Panc1 (cell line): ENCODE measurements around the gene ACTRT2. TPM values are rescaled to one million over a fixed set of nuclear protein-coding genes. Genes with fewer than 3 reads are reported as not detected.

ENCODE experiments used
- ATAC-seq: fragments of 200-7000 bp; cut with Tn5 transposase; 2 replicates; pipeline ENCODE4 v1.9.1; 2020; ENCODE audit warnings: mild to moderate bottlenecking, moderate library complexity
- BruUV-seq: library from RNA; stranded (reverse); fragments of 400-500 nt; replicated peaks from 2 replicates; lab custom pipeline; 2021; lab: Mats Ljungman, UMichigan
- CTCF ChIA-PET: fragments of 300-600 bp; sonication (Branson Sonifier 250); formaldehyde crosslinking; loops from one replicate; lab custom pipeline; 2022; ENCODE audit warnings: antibody characterized with exemption; lab: Charles Lee
- POLR2A ChIA-PET: fragments of 300-600 bp; sonication (Branson Sonifier 250); formaldehyde crosslinking; loops from one replicate; lab custom pipeline; 2022; ENCODE audit warnings: antibody characterized with exemption; lab: Charles Lee
- DNase-seq: peaks from one replicate; pipeline ENCODE4 v3.0.0-alpha.2; 2010; ENCODE audit warnings: low read depth, low spot score
- H3K27ac ChIP-seq: 2 replicates; pipeline ENCODE4 v1.5.1; 2011; ENCODE audit warnings: mild to moderate bottlenecking, low read length, inconsistent platforms
- H3K27me3 ChIP-seq: fragments of 200-500 bp; sonication (Bioruptor generic); 2 replicates; pipeline ENCODE4 v1.6.0; 2014; ENCODE audit warnings: low read length, inconsistent platforms; ENCODE audit not compliant: control insufficient read depth, insufficient read depth
- H3K36me3 ChIP-seq: fragments of 200-500 bp; sonication (Bioruptor generic); 2 replicates; pipeline ENCODE4 v1.5.1; 2014; ENCODE audit warnings: inconsistent platforms, mild to moderate bottlenecking, low read length, moderate library complexity; ENCODE audit not compliant: control insufficient read depth, insufficient read depth
- H3K4me1 ChIP-seq: 2 replicates; pipeline ENCODE4 v1.5.1; 2011; ENCODE audit warnings: inconsistent platforms, mild to moderate bottlenecking, low read length, moderate library complexity; ENCODE audit not compliant: control insufficient read depth, insufficient read depth
- H3K4me3 ChIP-seq, 2 experiments: 2 replicates each; pipeline ENCODE4 v1.5.1; 2011 to 2012; ENCODE audit warnings: low read depth in 2 of 2, low read length in 2 of 2, mild to moderate bottlenecking in 2 of 2, inconsistent platforms in 1 of 2, moderate library complexity in 1 of 2
- H3K9me3 ChIP-seq: fragments of 200-500 bp; sonication (Bioruptor generic); 2 replicates; pipeline ENCODE4 v1.5.1; 2014; ENCODE audit warnings: low read depth, mild to moderate bottlenecking, inconsistent platforms, low read length, moderate library complexity; ENCODE audit not compliant: control insufficient read depth, insufficient read depth
- CTCF ChIP-seq: fragments of 450-650 bp; IDR thresholded peaks from 2 replicates; pipeline ENCODE4 v1.5.1; 2017; ENCODE audit warnings: mild to moderate bottlenecking
- POLR2AphosphoS5 ChIP-seq: IDR thresholded peaks from 2 replicates; pipeline ENCODE4 v1.6.1; 2012; ENCODE audit warnings: mild to moderate bottlenecking, low read depth, low read length, moderate library complexity
- REST ChIP-seq, 2 experiments: IDR thresholded peaks; 2 replicates each; pipeline ENCODE4 v1.6.1; 2011 to 2012; ENCODE audit warnings: low read depth in 2 of 2, control low read depth in 1 of 2, low read length in 1 of 2, mild to moderate bottlenecking in 1 of 2, moderate library complexity in 1 of 2; ENCODE audit not compliant: insufficient read depth in 1 of 2
- SIN3A ChIP-seq: IDR thresholded peaks from 2 replicates; pipeline ENCODE4 v1.6.1; 2012; ENCODE audit warnings: low read depth, mild to moderate bottlenecking, low read length, moderate library complexity, borderline replicate concordance; ENCODE audit not compliant: insufficient read depth
- TCF7L2 ChIP-seq: IDR thresholded peaks from 2 replicates; pipeline ENCODE4 v1.6.1; 2011; ENCODE audit warnings: mild to moderate bottlenecking, low read depth, low read length, inconsistent platforms
- in situ Hi-C: cut with HindIII; loops from 2 replicates; pipeline ENCODE4 v1.10.0; 2016; ENCODE audit warnings: low sequenced_read_pairs, low pct_unique_long_range_greater_than_20kb
- intact Hi-C: fragments of 100-400 bp; cut with micrococcal nuclease; formaldehyde crosslinking; loops from one replicate; pipeline ENCODE4 v1.10.0; 2022; ENCODE audit not compliant: unreplicated experiment
- total RNA-seq: library from RNA; stranded (reverse); gene quantifications from one replicate; pipeline ENCODE4 v1.2.1, GENCODE V29; 2021; ENCODE audit not compliant: unreplicated experiment

The ACTRT2 gene
- total RNA-seq, 1 experiment from 2014 or later, result not detected

- H3K36me3 ChIP-seq, result no peaks in the 10 kb centered on the region
- H3K9me3 ChIP-seq, result no peaks in the 10 kb centered on the region
- H3K4me1 ChIP-seq, result no peaks in the 10 kb centered on the region
- no peak overlapping the region for H3K27ac ChIP-seq
- BruUV-seq, result no TSS peak
- H3K4me3 ChIP-seq, result no peak overlapping the region
- DNase-seq, result no peak
- ATAC-seq, result no peak
- intact Hi-C loops (no loop called here), in situ Hi-C loops (no loop called here)
- ChIA-PET CTCF (no interaction called here), POLR2A (no interaction called here)
- no peaks in the 10 kb centered on the region for H3K27me3 ChIP-seq
- TF ChIP-seq POLR2AphosphoS5 (no peak), CTCF (no peak), TCF7L2 (no peak), REST (IDR thresholded peaks at IDR 0.05; ENCODE audit: insufficient read depth in 1 of 2, low read depth in 2 of 2, low read length in 1 of 2) (no peak), SIN3A (no peak)
Measured at GRCh38 chr1:2977886-2978611, 43.2 kb upstream of the ACTRT2 start.

- H3K9me3 ChIP-seq, result no peaks in the 10 kb centered on the region
- ChIA-PET POLR2A (no interaction called here), CTCF (no interaction called here)
- H3K27ac ChIP-seq, result no peak overlapping the region
- ATAC-seq (no peak), DNase-seq (no peak)
- no peaks in the 10 kb centered on the region for H3K27me3 ChIP-seq
- no peak overlapping the region for H3K4me3 ChIP-seq
- no TSS peak for BruUV-seq
- H3K36me3 ChIP-seq, result no peaks in the 10 kb centered on the region
- in situ Hi-C loops, result no loop called here
- no peak for TF ChIP-seq REST (IDR thresholded peaks at IDR 0.05; ENCODE audit: insufficient read depth in 1 of 2, low read depth in 2 of 2, low read length in 1 of 2)
- no peak for TF ChIP-seq TCF7L2
- TF ChIP-seq POLR2AphosphoS5, result no peak
- no peak for TF ChIP-seq SIN3A
- no peak for TF ChIP-seq CTCF
- intact Hi-C loops, result no loop called here
- H3K4me1 ChIP-seq, result no peaks in the 10 kb centered on the region
Measured at GRCh38 chr1:2978691-2979190, 42.5 kb upstream of the ACTRT2 start.
